Measurements from ENCODE around the gene CIDEC. TPM values are rescaled to one million over a fixed set of nuclear protein-coding genes. Genes with fewer than 3 reads are reported as not detected.

Gene CIDEC
- polyA plus RNA-seq, 1 experiment: 0.09 TPM

GRCh38 chr3:9890249-9891071 is 10.4 kb upstream of the CIDEC start, which contains the start of gene JAGN1:
TSS of gene JAGN1 (plus strand) at chr3:9890610. CDS start at chr3:9890723, 113 bp downstream.
- CTCF ChIA-PET: interaction anchor here (0.7 to 0.9 kb wide), 2 partner anchors 53 to 85 kb away, joined by 3 to 4 read pairs; no protein-coding TSS in a partner anchor
- peak within 1 kb of the TSS; percentile 98 for H3K4me3 ChIP-seq (ENCODE audit: low read depth, low read length)

DNA sequence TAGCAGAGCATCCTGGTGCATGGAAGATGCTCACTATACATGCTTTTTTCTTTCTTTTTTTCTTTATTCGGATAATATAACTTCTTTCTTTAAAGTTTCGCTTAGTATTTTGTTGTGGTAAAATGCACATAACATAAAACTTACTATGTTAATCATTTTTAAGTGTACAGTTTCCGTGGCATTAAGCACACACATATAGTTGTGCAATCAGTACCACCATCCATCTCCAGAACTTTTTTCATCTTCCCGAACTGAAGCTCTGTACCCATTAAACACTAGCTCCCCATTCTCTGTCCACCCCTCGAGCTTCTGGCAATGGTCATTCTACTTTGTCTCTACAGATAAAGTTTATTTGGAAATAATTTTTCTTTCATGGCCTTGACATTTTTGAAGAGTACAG is 9.4 kb upstream of the CIDEC start:
- no peaks in the 10 kb centered on the region for H3K27me3 ChIP-seq (ENCODE audit: control insufficient read depth, insufficient read depth, low read length)
- no peak for TF ChIP-seq CTCF (IDR thresholded peaks at IDR 0.05; ENCODE audit: insufficient read depth, low read depth, low read length)
- no peak for DNase-seq (ENCODE audit: low read depth)
- POLR2A ChIA-PET: no interaction called here
- CTCF ChIA-PET: no interaction called here
- H3K36me3 ChIP-seq (ENCODE audit: control insufficient read depth, insufficient read depth, low read length): peaks cover 6% of the 10 kb centered on the region
- no peak overlapping the region for H3K4me3 ChIP-seq (ENCODE audit: low read depth, low read length)

More at GRCh38 chr3:9890249-9891071, 10.4 kb upstream of the CIDEC start, which contains the start of gene JAGN1:
- Histone ChIP-seq H3K27me3 (ENCODE audit: control insufficient read depth, insufficient read depth, low read length) (no peaks in the 10 kb centered on the region), H3K36me3 (ENCODE audit: control insufficient read depth, insufficient read depth, low read length) (peaks cover 6% of the 10 kb centered on the region)
- TF ChIP-seq CTCF (IDR thresholded peaks at IDR 0.05; ENCODE audit: insufficient read depth, low read depth, low read length): 0 out of 2 replicates have a peak, but pooled peaks have one; percentile 9
- no peak for DNase-seq (ENCODE audit: low read depth)
- POLR2A ChIA-PET: interaction anchor here (0.6 kb wide), 1 partner anchor 261 kb away, joined by 5 read pairs; no protein-coding TSS in a partner anchor

DNA sequence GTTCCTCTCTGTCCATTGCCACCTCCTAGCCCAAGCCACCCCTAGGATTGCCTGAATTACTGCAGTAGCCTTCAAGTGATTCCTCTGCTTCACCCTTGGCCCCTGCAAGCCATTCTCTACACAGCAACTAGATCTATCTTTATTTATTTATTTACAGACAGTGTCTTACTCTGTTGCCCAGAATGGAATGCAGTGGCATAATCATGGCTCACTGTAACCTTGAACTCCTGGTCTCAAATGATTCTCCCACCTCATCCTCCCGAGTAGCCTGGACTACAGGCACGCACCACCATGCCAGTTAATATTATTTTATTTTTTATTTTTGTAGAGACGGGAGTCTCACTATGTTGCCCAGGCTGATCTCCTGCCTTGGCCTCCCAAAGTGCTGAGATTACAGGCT is 8.5 kb upstream of the CIDEC start:
- ChIA-PET CTCF (no interaction called here), POLR2A (no interaction called here)
- no peak for DNase-seq (ENCODE audit: low read depth)
- Histone ChIP-seq H3K36me3 (ENCODE audit: control insufficient read depth, insufficient read depth, low read length) (peaks cover 6% of the 10 kb centered on the region), H3K4me3 (ENCODE audit: low read depth, low read length) (no peak overlapping the region), H3K27me3 (ENCODE audit: control insufficient read depth, insufficient read depth, low read length) (no peaks in the 10 kb centered on the region)
- TF ChIP-seq CTCF (IDR thresholded peaks at IDR 0.05; ENCODE audit: insufficient read depth, low read depth, low read length): no peak

DNA sequence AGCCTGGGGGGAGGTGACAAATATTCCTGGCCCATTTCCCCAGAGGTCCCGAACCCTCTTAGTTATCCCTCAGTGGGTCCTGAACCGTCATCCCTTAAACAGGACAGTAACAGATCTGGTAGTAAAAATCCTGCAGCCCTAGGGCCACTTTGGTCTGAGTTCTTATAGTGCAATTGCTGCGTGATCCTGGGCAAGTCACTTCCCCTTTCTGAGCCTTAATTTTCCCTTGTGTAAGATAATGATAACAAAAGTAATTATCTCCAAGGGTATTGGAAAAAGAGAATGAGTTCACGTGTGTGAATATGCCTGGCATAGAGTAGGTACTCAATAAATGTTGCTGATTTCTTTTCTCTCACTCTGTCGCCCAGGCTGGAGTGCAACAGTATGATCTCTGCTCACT is 7.4 kb upstream of the CIDEC start:
- no peak for TF ChIP-seq CTCF (IDR thresholded peaks at IDR 0.05; ENCODE audit: insufficient read depth, low read depth, low read length)

GRCh38 chr3:9886328-9886727 is 6.3 kb upstream of the CIDEC start:
- CTCF ChIA-PET: no interaction called here
- DNase-seq (ENCODE audit: low read depth): no peak
- H3K36me3 ChIP-seq (ENCODE audit: control insufficient read depth, insufficient read depth, low read length): no peaks in the 10 kb centered on the region
- no peak for TF ChIP-seq CTCF (IDR thresholded peaks at IDR 0.05; ENCODE audit: insufficient read depth, low read depth, low read length)
- POLR2A ChIA-PET: no interaction called here
- no peaks in the 10 kb centered on the region for H3K27me3 ChIP-seq (ENCODE audit: control insufficient read depth, insufficient read depth, low read length)
- H3K4me3 ChIP-seq (ENCODE audit: low read depth, low read length): no peak overlapping the region

More for the DNA sequence above, 7.4 kb upstream of the CIDEC start:
- CTCF ChIA-PET: no interaction called here
- POLR2A ChIA-PET: no interaction called here
- Histone ChIP-seq H3K27me3 (ENCODE audit: control insufficient read depth, insufficient read depth, low read length) (no peaks in the 10 kb centered on the region), H3K4me3 (ENCODE audit: low read depth, low read length) (no peak overlapping the region), H3K36me3 (ENCODE audit: control insufficient read depth, insufficient read depth, low read length) (no peaks in the 10 kb centered on the region)
- no peak for DNase-seq (ENCODE audit: low read depth)

Measured in BJ (cell line).